GM19023 (cell line): ENCODE results near the gene GOLGA3.
"Not testable (repeated sequence)": the region's sequence is repeated elsewhere in the genome, so short reads cannot be mapped to it uniquely, and the experiment has no call there.

Experiments
- ATAC-seq: cut with Tn5 transposase; IDR thresholded peaks from one replicate; pipeline ENCODE4 v1.9.1; 2021; ENCODE audit warnings: mild to moderate bottlenecking, moderate library complexity; ENCODE audit not compliant: unreplicated experiment

The GOLGA3 gene, protein sequence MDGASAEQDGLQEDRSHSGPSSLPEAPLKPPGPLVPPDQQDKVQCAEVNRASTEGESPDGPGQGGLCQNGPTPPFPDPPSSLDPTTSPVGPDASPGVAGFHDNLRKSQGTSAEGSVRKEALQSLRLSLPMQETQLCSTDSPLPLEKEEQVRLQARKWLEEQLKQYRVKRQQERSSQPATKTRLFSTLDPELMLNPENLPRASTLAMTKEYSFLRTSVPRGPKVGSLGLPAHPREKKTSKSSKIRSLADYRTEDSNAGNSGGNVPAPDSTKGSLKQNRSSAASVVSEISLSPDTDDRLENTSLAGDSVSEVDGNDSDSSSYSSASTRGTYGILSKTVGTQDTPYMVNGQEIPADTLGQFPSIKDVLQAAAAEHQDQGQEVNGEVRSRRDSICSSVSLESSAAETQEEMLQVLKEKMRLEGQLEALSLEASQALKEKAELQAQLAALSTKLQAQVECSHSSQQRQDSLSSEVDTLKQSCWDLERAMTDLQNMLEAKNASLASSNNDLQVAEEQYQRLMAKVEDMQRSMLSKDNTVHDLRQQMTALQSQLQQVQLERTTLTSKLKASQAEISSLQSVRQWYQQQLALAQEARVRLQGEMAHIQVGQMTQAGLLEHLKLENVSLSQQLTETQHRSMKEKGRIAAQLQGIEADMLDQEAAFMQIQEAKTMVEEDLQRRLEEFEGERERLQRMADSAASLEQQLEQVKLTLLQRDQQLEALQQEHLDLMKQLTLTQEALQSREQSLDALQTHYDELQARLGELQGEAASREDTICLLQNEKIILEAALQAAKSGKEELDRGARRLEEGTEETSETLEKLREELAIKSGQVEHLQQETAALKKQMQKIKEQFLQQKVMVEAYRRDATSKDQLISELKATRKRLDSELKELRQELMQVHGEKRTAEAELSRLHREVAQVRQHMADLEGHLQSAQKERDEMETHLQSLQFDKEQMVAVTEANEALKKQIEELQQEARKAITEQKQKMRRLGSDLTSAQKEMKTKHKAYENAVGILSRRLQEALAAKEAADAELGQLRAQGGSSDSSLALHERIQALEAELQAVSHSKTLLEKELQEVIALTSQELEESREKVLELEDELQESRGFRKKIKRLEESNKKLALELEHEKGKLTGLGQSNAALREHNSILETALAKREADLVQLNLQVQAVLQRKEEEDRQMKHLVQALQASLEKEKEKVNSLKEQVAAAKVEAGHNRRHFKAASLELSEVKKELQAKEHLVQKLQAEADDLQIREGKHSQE (N-terminal part only)

DNA sequence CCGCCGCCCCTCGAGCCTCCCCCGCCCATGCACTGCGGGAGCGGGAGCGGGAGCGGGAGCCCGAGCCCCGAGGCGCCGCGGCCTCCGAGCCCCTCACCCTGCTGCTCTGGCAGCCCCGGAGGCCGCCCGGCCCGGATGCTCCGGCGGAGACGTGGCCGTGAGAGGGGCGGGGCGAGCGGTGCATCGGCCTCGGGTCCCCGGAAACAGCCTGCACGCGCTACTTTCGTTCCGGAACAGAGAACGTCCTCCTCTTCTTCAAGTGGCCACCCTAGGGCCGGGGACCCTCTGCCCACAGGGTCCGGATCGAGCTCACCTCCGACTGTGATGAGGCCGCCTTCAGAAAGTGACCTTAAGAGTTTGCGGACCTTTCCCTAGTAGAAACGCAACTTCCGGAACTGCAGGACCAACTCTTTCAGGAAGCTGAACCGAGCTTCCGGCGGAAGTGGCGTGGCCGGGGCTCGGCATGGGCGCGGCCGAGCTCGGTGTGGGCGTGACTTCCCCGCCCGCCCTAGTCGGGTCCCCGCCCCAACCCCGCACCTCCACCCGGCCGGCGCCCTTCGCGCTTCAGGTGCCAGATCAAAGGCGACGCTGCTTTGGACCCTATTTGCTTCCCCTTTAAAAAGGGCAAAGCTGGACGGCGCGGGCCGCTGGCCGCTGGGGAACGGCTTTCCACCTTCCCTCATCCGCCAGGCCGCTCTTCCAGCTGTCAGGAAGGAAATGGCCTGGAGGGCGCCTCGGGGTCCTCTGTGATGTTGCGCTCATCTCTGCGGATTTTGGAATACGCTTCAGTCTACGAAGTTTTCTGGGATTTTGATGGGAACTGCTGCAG is at the start of gene GOLGA3:
GOLGA3 (minus strand) TSS at position 164 of the 829 bp plus-strand sequence. CDS start 6,741 bp downstream, outside the sequence.
- ATAC-seq = peak; percentile 91

DNA sequence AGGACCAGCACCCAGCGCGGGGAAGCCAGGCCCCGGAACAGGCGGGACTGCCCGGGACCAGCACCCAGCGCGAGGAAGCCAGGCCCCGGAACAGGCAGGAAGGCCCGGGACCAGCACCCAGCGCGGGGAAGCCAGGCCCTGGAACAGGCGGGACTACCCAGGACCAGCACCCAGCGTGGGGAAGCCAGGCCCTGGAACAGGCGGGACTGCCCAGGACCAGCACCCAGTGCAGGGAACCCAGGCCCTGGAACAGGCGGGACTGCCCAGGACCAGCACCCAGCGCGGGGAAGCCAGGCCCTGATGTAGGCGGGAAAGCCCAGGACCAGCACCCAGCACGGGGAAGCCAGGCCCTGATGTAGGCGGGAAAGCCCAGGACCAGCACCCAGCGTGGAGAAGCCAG is 46.0 kb upstream of the GOLGA3 start:
- not testable (repeated sequence) for ATAC-seq

DNA sequence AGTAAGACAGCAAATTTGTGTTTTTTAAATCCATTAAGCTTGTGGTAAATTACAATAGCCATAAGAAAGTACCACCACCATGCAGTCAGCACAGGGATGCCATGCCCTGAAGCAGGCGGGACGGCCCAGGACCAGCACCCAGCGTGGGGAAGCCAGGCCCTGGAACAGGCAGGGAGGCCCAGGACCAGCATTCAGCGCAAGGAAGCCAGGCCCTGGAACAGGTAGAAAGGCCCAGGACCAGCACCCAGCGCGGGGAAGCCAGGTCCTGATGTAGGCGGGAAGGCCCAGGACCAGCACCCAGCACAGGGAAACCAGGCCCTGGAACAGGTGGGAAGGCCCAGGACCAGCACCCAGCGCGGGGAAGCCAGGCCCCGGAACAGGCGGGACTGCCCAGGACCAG is 45.5 kb upstream of the GOLGA3 start:
- ATAC-seq = no peak

DNA sequence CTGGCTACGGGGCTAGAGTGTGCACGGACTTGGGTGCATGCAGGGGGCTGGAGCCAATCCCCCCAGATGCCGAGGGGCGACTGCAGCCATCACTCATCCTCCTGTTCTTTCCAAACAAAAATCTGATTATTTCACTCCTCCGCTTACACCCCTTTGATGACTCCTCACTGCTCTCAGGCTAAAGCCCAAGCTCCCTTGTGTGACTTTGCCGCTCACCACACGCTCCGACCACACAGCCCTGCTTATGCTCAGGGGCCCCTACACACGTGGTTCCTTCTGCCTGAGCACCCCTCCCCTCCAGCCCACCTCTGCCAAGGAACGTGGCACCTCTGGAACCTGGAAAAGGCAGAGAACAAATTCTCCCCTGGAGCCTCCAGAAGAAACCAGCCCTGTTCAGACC is 45.1 kb upstream of the GOLGA3 start:
- no peak for ATAC-seq

DNA sequence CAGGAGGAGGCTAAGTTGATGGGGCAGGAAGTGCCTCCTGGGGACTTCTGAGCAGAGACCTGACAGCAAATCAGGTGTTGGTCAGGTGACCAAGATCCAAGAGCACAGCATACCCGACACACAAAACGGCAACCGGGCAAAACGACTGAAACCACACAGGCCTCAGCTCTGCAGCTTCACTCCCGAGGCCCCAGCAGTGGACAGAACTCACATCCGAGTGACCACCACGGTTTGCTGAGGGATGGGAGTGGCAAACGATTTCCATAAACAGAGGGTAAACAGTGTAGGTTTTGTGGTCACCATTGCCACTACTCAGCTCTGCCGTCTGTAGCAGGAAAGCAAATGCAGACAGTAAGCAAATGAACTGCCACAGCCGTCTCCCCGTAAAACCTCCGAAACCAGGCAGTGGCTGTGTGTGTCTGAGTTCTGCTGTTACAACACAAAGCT is 44.3 kb upstream of the GOLGA3 start:
- no peak for ATAC-seq

DNA sequence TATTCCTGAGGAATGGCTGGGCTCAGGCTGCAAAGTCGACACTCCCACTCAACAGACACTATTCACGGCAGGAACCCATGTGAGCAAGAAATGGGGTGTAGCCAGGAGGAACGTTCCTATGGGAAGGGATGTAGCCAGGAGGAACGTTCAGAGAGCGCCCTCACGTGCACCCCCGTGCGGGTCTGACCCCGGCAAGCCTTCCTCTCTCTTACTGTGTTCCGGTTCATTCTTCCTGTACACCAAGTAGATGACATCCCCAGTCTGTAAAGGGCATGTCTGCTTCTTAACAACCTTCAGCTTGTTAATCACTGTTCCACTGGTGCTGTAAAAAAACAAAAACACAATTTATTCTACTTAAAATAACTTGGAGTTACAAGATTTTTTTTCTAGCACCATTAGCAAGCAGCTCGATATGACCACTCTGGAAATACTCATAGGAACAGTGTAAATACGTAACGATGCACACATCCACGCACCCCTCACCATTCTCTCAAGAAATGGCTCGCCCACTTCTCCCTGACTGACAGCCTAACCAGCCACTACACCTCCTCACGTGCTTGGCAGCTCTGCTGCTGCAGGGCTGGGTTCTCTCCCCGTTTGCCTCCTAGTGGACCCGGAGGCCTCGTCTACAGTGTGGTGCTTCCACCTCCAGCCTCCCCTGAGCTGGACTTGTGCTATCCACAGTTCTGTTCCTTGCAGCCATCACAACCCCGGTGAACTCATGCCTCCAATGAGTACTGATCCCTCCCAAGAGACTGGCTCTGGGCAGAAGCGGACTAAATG is 43.6 kb upstream of the GOLGA3 start:
- ATAC-seq = no peak

DNA sequence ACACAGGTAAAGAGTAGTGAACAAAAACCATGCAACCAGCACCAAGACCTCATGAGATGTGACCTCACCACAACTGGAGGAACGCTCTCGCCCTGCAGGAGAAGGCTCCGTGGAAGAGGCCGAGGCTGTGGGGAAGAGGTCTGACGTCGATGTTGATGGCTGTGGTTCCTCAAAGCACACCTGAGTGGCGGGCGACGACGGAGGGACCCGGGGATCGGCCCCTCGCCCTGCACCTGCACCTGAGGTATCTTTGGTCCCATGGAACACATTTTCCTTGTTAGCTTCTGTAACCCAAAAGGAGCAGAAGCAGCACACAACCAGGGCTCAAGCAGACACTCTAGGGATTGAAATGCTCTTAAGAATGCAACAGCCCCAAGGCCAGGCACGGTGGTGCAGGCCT is 40.9 kb upstream of the GOLGA3 start:
- ATAC-seq = no peak

DNA sequence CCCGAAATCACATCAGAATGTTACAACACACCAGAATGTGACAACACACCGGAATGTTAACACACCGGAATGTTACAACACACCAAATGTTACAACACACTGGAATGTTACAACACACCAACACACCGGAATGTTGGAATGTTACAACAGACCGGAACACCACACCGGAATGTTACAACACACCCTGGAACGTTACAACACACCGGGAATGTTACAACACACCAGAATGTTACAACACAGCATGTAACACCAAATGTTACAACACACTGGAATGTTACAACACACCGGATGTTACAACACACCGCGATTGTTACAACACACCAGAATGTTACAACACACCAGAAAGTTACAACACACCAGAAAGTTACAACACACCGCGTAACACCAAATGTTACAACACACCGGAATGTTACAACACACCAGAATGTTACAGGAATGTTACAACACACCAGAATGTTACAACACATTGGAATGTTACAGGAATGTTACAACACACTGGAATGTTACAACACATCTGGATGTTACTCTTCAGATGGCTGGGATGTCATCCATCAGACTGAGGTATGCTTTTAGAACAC is 37.7 kb upstream of the GOLGA3 start:
- no peak for ATAC-seq

DNA sequence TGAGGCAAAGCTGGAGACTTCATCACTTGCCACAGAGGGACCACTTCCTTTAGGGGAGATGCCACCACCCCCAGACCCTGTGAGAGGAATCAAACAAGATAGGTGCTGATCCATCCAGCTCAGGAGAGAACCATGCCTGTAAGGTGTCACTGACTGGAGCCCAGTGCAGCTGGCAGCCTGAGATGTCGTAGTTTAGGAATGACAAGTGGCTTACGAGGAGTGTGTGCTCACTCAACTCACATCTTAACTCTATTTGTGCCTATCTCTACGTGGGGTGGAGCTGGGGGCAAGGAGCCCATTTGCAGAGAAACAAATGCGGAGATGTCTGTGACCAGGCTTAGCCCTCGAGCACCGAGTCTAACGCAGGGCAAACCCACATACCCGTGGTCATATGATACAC is 32.9 kb upstream of the GOLGA3 start:
- ATAC-seq = no peak

DNA sequence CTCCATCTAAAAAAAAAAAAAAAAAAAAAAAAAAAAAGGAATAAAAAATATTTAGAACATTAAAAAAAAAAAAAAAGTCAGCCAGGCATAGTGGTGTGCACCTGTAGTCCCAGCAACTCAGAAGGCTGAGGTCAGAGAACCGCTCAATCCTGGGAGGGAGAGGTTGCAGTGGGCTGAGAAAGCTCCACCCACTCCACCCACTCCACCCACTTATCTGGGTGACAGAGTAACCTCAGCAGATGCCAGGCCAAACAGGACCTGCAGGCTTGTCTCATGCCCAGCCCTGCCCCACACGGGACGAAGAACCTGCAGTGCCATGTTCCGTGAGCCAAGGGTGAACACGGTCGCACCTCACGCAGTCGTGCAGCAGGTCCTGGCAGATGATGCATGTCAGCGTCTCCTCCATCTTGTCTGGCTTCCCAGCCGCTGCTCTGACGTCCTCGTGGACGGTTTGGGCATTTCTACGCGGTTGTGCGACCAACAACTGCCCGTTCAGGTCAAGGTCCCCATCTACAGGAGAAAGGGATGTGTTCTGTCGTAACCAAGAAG is 30.1 kb upstream of the GOLGA3 start:
- ATAC-seq = no peak

DNA sequence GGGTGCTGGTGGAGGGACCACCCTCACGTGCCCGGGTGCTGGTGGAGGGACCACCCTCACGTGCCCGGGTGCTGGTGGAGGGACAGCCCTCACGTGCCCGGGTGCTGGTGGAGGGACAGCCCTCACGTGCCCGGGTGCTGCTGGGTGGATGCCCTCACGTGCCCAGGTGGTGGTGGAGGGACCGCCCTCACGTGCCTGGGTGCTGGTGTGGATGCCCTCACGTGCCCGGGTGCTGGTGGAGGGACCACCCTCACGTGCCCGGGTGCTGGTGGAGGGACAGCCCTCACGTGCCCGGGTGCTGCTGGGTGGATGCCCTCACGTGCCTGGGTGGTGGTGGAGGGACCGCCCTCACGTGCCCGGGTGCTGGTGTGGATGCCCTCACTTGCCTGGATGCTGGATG is 28.4 kb upstream of the GOLGA3 start:
- ATAC-seq = not testable (repeated sequence)

DNA sequence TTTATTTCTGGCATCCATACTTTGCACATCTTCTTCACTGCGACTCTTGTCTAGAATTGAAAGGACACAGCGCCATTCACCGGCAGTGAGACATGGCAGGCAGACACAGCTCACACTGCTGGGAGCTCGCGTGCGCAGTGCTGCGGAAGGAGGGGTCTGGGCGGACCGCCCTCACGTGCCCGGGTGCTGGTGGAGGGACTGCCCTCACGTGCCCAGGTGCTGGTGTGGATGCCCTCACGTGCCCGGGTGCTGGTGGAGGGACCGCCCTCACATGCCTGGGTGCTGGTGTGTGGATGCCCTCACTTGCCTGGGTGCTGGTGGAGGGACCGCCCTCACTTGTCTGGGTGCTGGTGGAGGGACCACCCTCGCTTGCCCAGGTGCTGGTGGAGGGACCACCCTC is 27.9 kb upstream of the GOLGA3 start:
- ATAC-seq = no peak

DNA sequence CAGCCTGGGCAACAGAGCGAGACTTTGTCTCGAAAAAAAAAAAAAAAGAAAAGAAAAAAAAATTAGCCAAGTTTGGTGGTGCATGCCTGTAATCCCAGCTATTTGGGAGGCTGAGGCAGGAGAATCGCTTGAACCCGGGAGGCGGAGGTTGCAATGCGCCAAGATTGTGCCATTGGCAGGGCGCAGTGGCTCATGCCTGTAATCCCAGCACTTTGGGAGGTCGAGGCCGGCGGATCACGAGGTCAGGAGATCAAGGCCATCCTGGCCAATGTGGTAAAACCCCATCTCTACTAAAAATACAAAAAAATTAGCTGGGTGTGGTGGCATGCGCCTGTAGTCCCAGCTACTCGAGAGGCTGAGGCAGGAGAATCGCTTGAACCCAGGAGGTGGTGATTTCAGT is 26.5 kb upstream of the GOLGA3 start:
- not testable (repeated sequence) for ATAC-seq

DNA sequence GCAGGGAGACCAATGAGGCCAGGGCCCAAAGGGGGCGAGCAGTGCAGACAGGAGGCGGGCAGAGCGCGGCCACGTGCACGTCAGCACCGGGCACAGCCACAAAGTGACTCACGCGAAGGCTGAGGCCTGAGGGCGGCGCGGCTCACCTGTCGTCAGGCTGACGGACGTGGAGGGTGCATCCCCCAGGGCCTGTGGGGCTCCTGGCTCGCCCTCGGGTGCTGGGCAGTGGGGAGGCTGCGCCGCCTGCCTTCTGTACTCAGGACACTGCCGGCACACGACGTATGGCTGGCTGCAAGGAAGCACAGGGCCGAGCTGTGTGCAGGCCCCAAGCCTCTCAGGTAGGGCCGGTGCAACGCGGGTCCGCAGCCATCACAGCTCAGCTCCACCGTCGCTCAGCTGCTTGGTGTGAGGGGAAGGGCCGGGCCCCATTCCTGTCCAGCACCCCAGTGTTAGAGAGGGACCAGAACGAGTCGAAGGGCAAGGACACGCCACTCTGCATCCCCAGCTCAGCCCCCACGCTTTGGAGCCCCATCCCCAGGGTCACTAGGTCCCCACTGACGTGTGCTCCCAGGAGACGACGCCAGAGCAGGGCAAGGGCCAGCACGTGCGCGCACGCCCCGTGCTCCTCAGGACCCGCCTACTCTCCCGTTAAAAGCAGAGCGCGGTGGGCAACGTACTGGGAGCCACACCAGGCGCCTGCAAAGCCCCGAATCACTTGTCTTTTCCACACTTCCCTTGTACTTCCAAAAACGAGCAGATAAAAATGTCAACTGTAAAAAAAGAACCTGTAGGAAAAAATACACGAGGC is 24.8 kb upstream of the GOLGA3 start:
- ATAC-seq = no peak

DNA sequence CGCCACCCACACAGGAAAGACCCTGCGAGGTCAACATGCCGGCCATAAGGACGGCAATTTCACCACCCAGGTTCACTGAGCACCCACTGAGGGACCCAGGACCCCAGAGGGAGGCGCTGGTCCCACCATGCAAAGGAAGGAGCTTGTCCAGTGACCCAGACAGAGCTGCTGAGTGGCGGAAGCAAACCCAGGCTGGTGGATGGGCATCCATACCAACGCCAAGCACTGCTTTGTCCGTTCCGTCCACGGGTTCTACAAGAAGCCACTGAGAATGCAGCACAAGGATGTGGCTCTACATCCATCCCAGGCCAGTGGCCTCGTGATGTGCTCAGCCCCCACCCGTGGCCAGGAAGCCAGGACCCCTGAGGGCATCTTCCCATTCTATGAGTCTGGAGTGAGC is 23.8 kb upstream of the GOLGA3 start:
- no peak for ATAC-seq

DNA sequence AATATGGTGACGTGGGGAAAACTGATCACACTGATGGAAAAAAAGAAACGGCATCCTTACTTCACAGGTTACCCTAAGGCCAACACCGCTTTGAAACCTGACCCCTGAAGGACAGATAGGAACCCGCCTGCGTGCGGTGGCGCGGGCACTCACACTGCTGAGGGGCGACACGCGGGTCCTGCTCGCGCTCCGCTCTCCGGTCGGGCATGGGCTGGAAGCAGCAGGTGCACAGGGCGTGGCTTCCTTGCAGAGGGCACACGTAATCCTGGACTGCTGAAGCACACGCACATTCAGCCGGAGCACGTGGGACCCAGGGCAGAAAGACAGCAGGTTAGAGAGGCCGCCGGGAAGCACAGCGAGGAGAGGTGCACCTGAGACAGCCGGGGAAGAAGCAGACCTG is 22.8 kb upstream of the GOLGA3 start:
- ATAC-seq = no peak

DNA sequence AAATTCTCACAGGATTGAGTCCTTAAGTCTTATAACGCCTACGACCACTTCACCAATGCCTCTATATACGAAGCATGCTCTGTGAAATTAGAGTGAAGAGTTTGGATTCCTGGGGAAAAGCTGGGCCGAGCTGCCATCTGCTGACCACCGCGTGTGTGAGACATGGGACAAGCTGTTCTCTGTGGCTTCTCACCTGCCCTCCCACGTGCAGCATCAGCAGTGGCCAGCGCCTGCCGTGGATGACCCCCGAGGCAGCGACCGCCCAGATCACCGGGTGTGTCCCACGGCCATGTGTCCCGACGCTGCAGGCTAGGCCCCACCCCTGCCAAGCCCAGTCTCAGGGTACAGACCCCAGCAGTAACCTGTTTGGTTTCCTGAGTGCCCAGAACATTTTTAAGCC is 21.6 kb upstream of the GOLGA3 start:
- ATAC-seq = no peak

DNA sequence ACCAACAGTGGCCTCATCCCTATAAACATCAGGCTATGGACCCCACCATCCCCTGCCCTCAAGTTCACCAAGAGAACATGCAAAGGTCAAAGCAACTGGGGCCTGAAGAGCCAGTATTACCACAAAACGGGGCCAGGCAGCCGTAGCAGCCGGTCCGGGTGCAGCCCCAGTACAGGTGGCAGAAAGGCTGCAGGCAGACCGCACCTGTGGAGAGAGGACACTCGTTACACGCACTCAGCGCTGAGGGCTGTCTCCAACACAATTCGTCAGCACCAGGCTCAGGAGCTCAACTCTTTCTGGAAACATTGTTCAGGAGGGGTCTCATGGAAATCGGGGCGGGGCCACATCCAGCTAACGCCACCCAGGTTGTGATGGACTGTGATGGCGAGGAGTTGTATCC is 19.9 kb upstream of the GOLGA3 start:
- no peak for ATAC-seq
